Fibroblast of lung (primary cell): ENCODE data around the gene GRAMD1A. TPM values are rescaled to one million over a fixed set of nuclear protein-coding genes. Genes with fewer than 3 reads are reported as not detected.

Source experiments
- DNase-seq, 2 donors: peaks; one replicate each; pipeline versions ENCODE4 v3.0.0 to v3.0.0-alpha.2; 2010; ENCODE audit warnings: low read depth in 2 of 2
- H2AFZ ChIP-seq: 2 replicates; pipeline ENCODE4 v1.5.1; 2012; ENCODE audit warnings: low read length, control low read depth, inconsistent platforms
- H3K27ac ChIP-seq: 2 replicates; pipeline ENCODE4 v1.5.1; 2011; ENCODE audit warnings: low read length, control low read depth; ENCODE audit not compliant: insufficient read depth
- H3K27me3 ChIP-seq: 2 replicates; pipeline ENCODE4 v1.5.1; 2011; ENCODE audit warnings: mild to moderate bottlenecking, low read length; ENCODE audit not compliant: control insufficient read depth, insufficient read depth
- H3K36me3 ChIP-seq: 2 replicates; pipeline ENCODE4 v1.5.1; 2011; ENCODE audit warnings: low read length; ENCODE audit not compliant: control insufficient read depth, insufficient read depth
- H3K4me1 ChIP-seq: 2 replicates; pipeline ENCODE4 v1.5.1; 2011; ENCODE audit warnings: low read length; ENCODE audit not compliant: control insufficient read depth, insufficient read depth; ENCODE audit errors: extremely low read depth
- H3K4me2 ChIP-seq: 2 replicates; pipeline ENCODE4 v1.5.1; 2011; ENCODE audit warnings: low read length, control low read depth; ENCODE audit not compliant: insufficient read depth; ENCODE audit errors: extremely low read depth
- H3K4me3 ChIP-seq, 4 experiments: fragments of 200-600 bp in 1 of 4; sonication (generic) in 1 of 4; replicated peaks in 1 of 4; 2 replicates each; pipeline ENCODE4 v1.5.1; 2011 to 2016; ENCODE audit warnings: low read length in 4 of 4, low read depth in 3 of 4, mild to moderate bottlenecking in 3 of 4, control low read depth in 2 of 4, inconsistent platforms in 1 of 4, mixed read lengths in 1 of 4; ENCODE audit not compliant: insufficient read depth in 1 of 4; ENCODE audit errors: control extremely low read depth in 1 of 4
- H3K79me2 ChIP-seq: 2 replicates; pipeline ENCODE4 v1.5.1; 2012; ENCODE audit warnings: mild to moderate bottlenecking, low read length, inconsistent platforms; ENCODE audit not compliant: control insufficient read depth, insufficient read depth
- H3K9ac ChIP-seq: 2 replicates; pipeline ENCODE4 v1.5.1; 2011; ENCODE audit warnings: mild to moderate bottlenecking, low read length, control low read depth; ENCODE audit not compliant: insufficient read depth
- H3K9me3 ChIP-seq: 2 replicates; pipeline ENCODE4 v1.5.1; 2012; ENCODE audit warnings: low read depth, low read length; ENCODE audit not compliant: control insufficient read depth, insufficient read depth
- H4K20me1 ChIP-seq: 2 replicates; pipeline ENCODE4 v1.5.1; 2011; ENCODE audit warnings: low read length; ENCODE audit not compliant: control insufficient read depth, insufficient read depth; ENCODE audit errors: extremely low read depth
- EZH2 ChIP-seq: IDR thresholded peaks from 2 replicates; pipeline ENCODE4 v1.5.1; 2012; ENCODE audit warnings: low read length, control low read depth, mild to moderate bottlenecking; ENCODE audit errors: missing control alignments
- polyA plus RNA-seq, 2 donors: library from polyadenylated mRNA; depleted of rRNA in 1 of 2; stranded (reverse) in 1 of 2; unstranded in 1 of 2; fragments of >200 nt; gene quantifications; 2 replicates each; pipeline ENCODE4 v1.2.1, GENCODE V29; 2011 to 2012; ENCODE audit warnings: missing spikeins in 1 of 2
- total RNA-seq: library from RNA; depleted of rRNA; stranded (reverse); fragments of >200 nt; gene quantifications from 2 replicates; pipeline ENCODE4 v1.2.1, GENCODE V29; 2014
- TF ChIP-seq, protein P1 (sequence below), 2 donors: IDR thresholded peaks in 1 of 2; conservative IDR thresholded peaks in 1 of 2; 1 replicate in 1 of 2; 2 replicates in 1 of 2; pipeline ENCODE4 v1.5.1; 2011 to 2012; ENCODE audit warnings: low read length in 2 of 2, control low read depth in 1 of 2, inconsistent platforms in 1 of 2, low read depth in 1 of 2, mild to moderate bottlenecking in 1 of 2

GRAMD1A gene
- total and polyA plus RNA-seq, 2 donors (not counting 1 experiment from before 2014, with no cell fraction given): 21.4 to 24.4 TPM

DNA sequence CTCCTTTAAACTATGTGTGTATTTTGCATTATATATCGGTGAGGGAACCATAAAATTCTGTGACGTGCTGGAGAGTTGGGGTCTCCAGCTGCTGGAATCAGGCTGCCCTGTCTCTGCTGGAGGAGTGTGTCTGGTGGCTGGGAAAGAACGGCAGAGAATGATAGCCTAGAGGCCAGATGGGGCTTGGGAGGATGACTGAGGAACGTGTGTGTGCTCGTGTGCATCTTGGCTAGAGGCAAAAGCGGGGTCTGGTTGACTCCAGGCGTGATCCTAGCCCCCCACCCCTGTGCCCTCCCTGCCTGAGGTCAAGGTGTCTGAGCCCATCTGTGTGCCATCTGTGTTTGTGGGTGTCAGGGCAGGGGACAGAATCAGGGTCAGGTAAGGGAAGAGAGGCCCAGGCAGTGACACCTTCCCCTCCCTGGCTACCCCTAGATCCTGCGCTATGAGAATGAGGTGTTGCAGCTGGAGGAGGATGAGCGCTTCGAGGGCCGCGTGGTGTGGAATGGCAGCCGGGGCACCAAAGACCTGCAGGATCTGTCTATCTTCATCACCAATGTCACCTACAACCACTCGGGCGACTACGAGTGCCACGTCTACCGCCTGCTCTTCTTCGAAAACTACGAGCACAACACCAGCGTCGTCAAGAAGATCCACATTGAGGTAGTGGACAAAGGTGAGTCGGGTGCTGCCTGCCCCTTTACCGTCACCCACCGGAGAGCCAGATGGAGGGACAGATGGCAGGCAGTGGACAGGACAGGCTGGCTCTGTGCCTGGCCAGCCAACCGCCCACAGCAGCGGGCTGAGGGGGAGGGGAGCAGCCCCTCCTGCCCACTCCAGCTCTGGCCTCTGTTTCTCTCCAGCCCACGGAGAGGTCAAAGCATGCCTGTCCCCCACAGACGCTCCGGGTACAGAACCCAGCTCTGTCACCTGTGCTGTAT lies 33.2 kb downstream of the GRAMD1A start:
- Histone ChIP-seq H3K4me2 (no peak overlapping the region), H3K27me3 (no peaks in the 10 kb centered on the region), H3K36me3 (peaks cover 5% of the 10 kb centered on the region), H3K4me1 (peaks cover 3% of the 10 kb centered on the region), H2AFZ (no peak overlapping the region), H4K20me1 (no peaks in the 10 kb centered on the region), H3K4me3 (no peak overlapping the region), H3K9me3 (no peaks in the 10 kb centered on the region), H3K79me2 (no peaks in the 10 kb centered on the region), H3K9ac (no peak overlapping the region), H3K27ac (no peak overlapping the region)
- no peak for TF ChIP-seq EZH2
- TF ChIP-seq, protein P1, sequence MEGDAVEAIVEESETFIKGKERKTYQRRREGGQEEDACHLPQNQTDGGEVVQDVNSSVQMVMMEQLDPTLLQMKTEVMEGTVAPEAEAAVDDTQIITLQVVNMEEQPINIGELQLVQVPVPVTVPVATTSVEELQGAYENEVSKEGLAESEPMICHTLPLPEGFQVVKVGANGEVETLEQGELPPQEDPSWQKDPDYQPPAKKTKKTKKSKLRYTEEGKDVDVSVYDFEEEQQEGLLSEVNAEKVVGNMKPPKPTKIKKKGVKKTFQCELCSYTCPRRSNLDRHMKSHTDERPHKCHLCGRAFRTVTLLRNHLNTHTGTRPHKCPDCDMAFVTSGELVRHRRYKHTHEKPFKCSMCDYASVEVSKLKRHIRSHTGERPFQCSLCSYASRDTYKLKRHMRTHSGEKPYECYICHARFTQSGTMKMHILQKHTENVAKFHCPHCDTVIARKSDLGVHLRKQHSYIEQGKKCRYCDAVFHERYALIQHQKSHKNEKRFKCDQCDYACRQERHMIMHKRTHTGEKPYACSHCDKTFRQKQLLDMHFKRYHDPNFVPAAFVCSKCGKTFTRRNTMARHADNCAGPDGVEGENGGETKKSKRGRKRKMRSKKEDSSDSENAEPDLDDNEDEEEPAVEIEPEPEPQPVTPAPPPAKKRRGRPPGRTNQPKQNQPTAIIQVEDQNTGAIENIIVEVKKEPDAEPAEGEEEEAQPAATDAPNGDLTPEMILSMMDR (conservative IDR thresholded peaks at IDR 0.05 in 1 of 2, IDR thresholded peaks at IDR 0.05 in 1 of 2; ENCODE audit: low read depth in 1 of 2, low read length in 2 of 2): no peak
- no peak for DNase-seq

DNA sequence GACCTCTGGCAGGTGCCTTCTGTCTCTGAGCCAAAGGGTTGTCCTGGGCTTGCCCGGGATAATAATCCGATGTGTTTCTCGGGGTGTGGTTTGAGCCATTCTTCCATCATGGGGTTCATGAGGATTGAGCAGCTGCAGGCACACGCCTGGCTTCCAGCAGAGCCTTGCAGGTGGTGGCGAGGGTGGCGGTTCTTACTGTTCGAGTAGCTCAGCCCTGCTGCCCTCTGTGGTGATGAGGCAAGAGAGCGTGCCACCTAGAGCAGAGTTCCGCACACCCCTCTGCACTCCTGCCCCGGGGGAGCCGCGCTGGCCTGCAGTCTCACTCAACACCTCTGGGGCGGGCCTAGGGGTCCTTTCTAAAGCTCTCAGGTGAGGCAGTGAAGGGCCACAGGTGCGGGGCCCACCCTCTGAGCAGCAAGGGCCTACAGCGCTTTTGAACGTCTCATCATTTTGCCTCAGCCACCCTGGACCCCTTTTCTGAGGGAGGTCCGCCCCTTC lies 33.9 kb downstream of the GRAMD1A start:
- Histone ChIP-seq H3K79me2 (no peaks in the 10 kb centered on the region), H4K20me1 (no peaks in the 10 kb centered on the region), H3K4me3 (no peak overlapping the region), H3K4me2 (no peak overlapping the region), H2AFZ (no peak overlapping the region), H3K4me1 (peaks cover 3% of the 10 kb centered on the region), H3K27me3 (no peaks in the 10 kb centered on the region), H3K36me3 (peaks cover 5% of the 10 kb centered on the region), H3K9ac (no peak overlapping the region), H3K27ac (no peak overlapping the region), H3K9me3 (no peaks in the 10 kb centered on the region)
- DNase-seq: no peak
- TF ChIP-seq, protein P1 (conservative IDR thresholded peaks at IDR 0.05 in 1 of 2, IDR thresholded peaks at IDR 0.05 in 1 of 2; ENCODE audit: low read depth in 1 of 2, low read length in 2 of 2): no peak
- no peak for TF ChIP-seq EZH2

- no peak for DNase-seq
- H3K9me3 ChIP-seq: no peaks in the 10 kb centered on the region
- TF ChIP-seq, protein P1 (conservative IDR thresholded peaks at IDR 0.05 in 1 of 2, IDR thresholded peaks at IDR 0.05 in 1 of 2; ENCODE audit: low read depth in 1 of 2, low read length in 2 of 2): no peak
- TF ChIP-seq EZH2: no peak
- H3K27ac ChIP-seq: no peak overlapping the region
- no peak overlapping the region for H3K4me3 ChIP-seq
- no peaks in the 10 kb centered on the region for H3K27me3 ChIP-seq
- no peak overlapping the region for H3K9ac ChIP-seq
- no peak overlapping the region for H2AFZ ChIP-seq
- H3K79me2 ChIP-seq: no peaks in the 10 kb centered on the region
- H3K4me1 ChIP-seq: peaks cover 3% of the 10 kb centered on the region
- no peaks in the 10 kb centered on the region for H4K20me1 ChIP-seq
- H3K4me2 ChIP-seq: no peak overlapping the region
- peaks cover 5% of the 10 kb centered on the region for H3K36me3 ChIP-seq
These were observed 34.7 kb downstream of the GRAMD1A start for GRCh38 chr19:35034588-35035382.
